Activated T-helper 1 cell treated with anti-CD3 and anti-CD28 coated beads, Interleukin-12 subunit alpha, Interleukin-12 subunit beta, Interleukin-2, Interleukin-4 antibody, amounts not matched to agents 30 ng/mL and 10 ng/mL and 1 ng/mL, durations not matched to agents 14 hours and 24 hours and 36 hours (primary cell): ENCODE measurements around the gene CAV2. TPM values are rescaled to one million over a fixed set of nuclear protein-coding genes. Genes with fewer than 3 reads are reported as not detected.

Experiments used
- DNase-seq: peaks from one replicate; pipeline ENCODE4 v3.0.0; 2021; ENCODE audit warnings: low spot score
- H3K27ac Mint-ChIP-seq: one replicate; pipeline ENCODE4 v1.8.0; 2021; ENCODE audit warnings: mild to moderate bottlenecking, mixed read lengths
- H3K27me3 Mint-ChIP-seq: one replicate; pipeline ENCODE4 v1.8.0; 2022; ENCODE audit warnings: mild to moderate bottlenecking, moderate library complexity, mixed read lengths; ENCODE audit not compliant: insufficient read depth
- H3K36me3 Mint-ChIP-seq: one replicate; pipeline ENCODE4 v1.8.0; 2021; ENCODE audit warnings: low read depth, mixed read lengths
- H3K4me1 Mint-ChIP-seq: one replicate; pipeline ENCODE4 v1.8.0; 2021; ENCODE audit warnings: low read depth, mixed read lengths
- H3K4me3 Mint-ChIP-seq: one replicate; pipeline ENCODE4 v1.8.0; 2021; ENCODE audit warnings: mild to moderate bottlenecking, moderate library complexity, mixed read lengths
- H3K9me3 Mint-ChIP-seq: one replicate; pipeline ENCODE4 v1.8.0; 2021; ENCODE audit warnings: mixed read lengths
- intact Hi-C: fragments of 100-400 bp; cut with micrococcal nuclease; formaldehyde crosslinking; loops from one replicate; pipeline ENCODE4 v1.15.1; 2024
- total RNA-seq: library from RNA; stranded (reverse); gene quantifications from 2 replicates; pipeline ENCODE4 v1.2.3, GENCODE V29; 2022

Gene CAV2
- total RNA-seq, 1 donor from 2014 or later, result not detected

- Mint-ChIP-seq H3K27ac (no peak overlapping the region), H3K9me3 (no peaks in the 10 kb centered on the region), H3K36me3 (no peaks in the 10 kb centered on the region), H3K4me1 (peaks cover 10% of the 10 kb centered on the region), H3K27me3 (peaks cover 46% of the 10 kb centered on the region), H3K4me3 (no peak overlapping the region)
- intact Hi-C loops, result no loop called here
- DNase-seq, result no peak
These were observed 2.1 kb downstream of the CAV2 start for GRCh38 chr7:116501425-116502167.

- peaks cover 40% of the 10 kb centered on the region for H3K27me3 Mint-ChIP-seq
- H3K27ac Mint-ChIP-seq, result no peak overlapping the region
- H3K9me3 Mint-ChIP-seq, result no peaks in the 10 kb centered on the region
These were observed 2.9 kb downstream of the CAV2 start for GRCh38 chr7:116502201-116503096.

GRCh38 chr7:116503835-116504234 is 4.3 kb downstream of the CAV2 start:
- H3K4me3 Mint-ChIP-seq, result no peak overlapping the region
- no peaks in the 10 kb centered on the region for H3K9me3 Mint-ChIP-seq
- intact Hi-C loops, result no loop called here
- peaks cover 34% of the 10 kb centered on the region for H3K27me3 Mint-ChIP-seq
- no peak overlapping the region for H3K27ac Mint-ChIP-seq
- no peak for DNase-seq
- peaks cover 10% of the 10 kb centered on the region for H3K4me1 Mint-ChIP-seq
- no peaks in the 10 kb centered on the region for H3K36me3 Mint-ChIP-seq

More at GRCh38 chr7:116502201-116503096, 2.9 kb downstream of the CAV2 start:
- no peak overlapping the region for H3K4me3 Mint-ChIP-seq
- DNase-seq, result no peak
- H3K36me3 Mint-ChIP-seq, result no peaks in the 10 kb centered on the region
- intact Hi-C loops, result no loop called here
- peaks cover 10% of the 10 kb centered on the region for H3K4me1 Mint-ChIP-seq

GRCh38 chr7:116505278-116505677 is 5.7 kb downstream of the CAV2 start:
- DNase-seq, result no peak
- H3K27me3 Mint-ChIP-seq, result peaks cover 35% of the 10 kb centered on the region
- no peaks in the 10 kb centered on the region for H3K36me3 Mint-ChIP-seq
- peaks cover 7% of the 10 kb centered on the region for H3K4me1 Mint-ChIP-seq
- intact Hi-C loops, result no loop called here
- H3K4me3 Mint-ChIP-seq, result no peak overlapping the region
- no peaks in the 10 kb centered on the region for H3K9me3 Mint-ChIP-seq
- H3K27ac Mint-ChIP-seq, result no peak overlapping the region

GRCh38 chr7:116505823-116506222 is 6.3 kb downstream of the CAV2 start:
- Mint-ChIP-seq H3K4me3 (no peak overlapping the region), H3K27me3 (peaks cover 32% of the 10 kb centered on the region), H3K27ac (no peak overlapping the region), H3K9me3 (no peaks in the 10 kb centered on the region), H3K36me3 (no peaks in the 10 kb centered on the region), H3K4me1 (peaks cover 1% of the 10 kb centered on the region)
- intact Hi-C loops, result no loop called here
- no peak for DNase-seq

- intact Hi-C loops, result no loop called here
- Mint-ChIP-seq H3K27me3 (peaks cover 27% of the 10 kb centered on the region), H3K4me3 (no peak overlapping the region), H3K36me3 (no peaks in the 10 kb centered on the region), H3K4me1 (peaks cover 17% of the 10 kb centered on the region), H3K9me3 (no peaks in the 10 kb centered on the region), H3K27ac (no peak overlapping the region)
- DNase-seq, result no peak
These were observed 10.5 kb downstream of the CAV2 start for GRCh38 chr7:116509982-116510579.

- Mint-ChIP-seq H3K27ac (no peak overlapping the region), H3K36me3 (no peaks in the 10 kb centered on the region), H3K4me3 (no peak overlapping the region), H3K4me1 (peaks cover 17% of the 10 kb centered on the region), H3K27me3 (peaks cover 29% of the 10 kb centered on the region), H3K9me3 (no peaks in the 10 kb centered on the region)
- DNase-seq, result no peak
- intact Hi-C loops, result no loop called here
These were observed 11.3 kb downstream of the CAV2 start for GRCh38 chr7:116510795-116511194.

- Mint-ChIP-seq H3K36me3 (no peaks in the 10 kb centered on the region), H3K27ac (no peak overlapping the region), H3K9me3 (no peaks in the 10 kb centered on the region), H3K4me1 (peaks cover 17% of the 10 kb centered on the region), H3K27me3 (peaks cover 30% of the 10 kb centered on the region), H3K4me3 (peak overlapping the region; percentile 74)
- intact Hi-C loops, result no loop called here
- DNase-seq, result no peak
These were observed 12.3 kb downstream of the CAV2 start for GRCh38 chr7:116511552-116512519.

GRCh38 chr7:116512520-116513188 is 13.1 kb downstream of the CAV2 start:
- Mint-ChIP-seq H3K27me3 (peaks cover 32% of the 10 kb centered on the region), H3K27ac (no peak overlapping the region), H3K9me3 (no peaks in the 10 kb centered on the region), H3K4me3 (no peak overlapping the region), H3K4me1 (peaks cover 17% of the 10 kb centered on the region), H3K36me3 (no peaks in the 10 kb centered on the region)
- DNase-seq, result no peak
- intact Hi-C loops, result no loop called here

- intact Hi-C loops, result no loop called here
- Mint-ChIP-seq H3K4me1 (peaks cover 17% of the 10 kb centered on the region), H3K4me3 (no peak overlapping the region), H3K27ac (no peak overlapping the region), H3K9me3 (no peaks in the 10 kb centered on the region), H3K36me3 (no peaks in the 10 kb centered on the region), H3K27me3 (peaks cover 37% of the 10 kb centered on the region)
- DNase-seq, result no peak
These were observed 16.0 kb downstream of the CAV2 start for GRCh38 chr7:116515584-116515983.

GRCh38 chr7:116516324-116516723 is 16.8 kb downstream of the CAV2 start:
- intact Hi-C loops, result no loop called here
- no peak overlapping the region for H3K4me3 Mint-ChIP-seq
- no peak overlapping the region for H3K27ac Mint-ChIP-seq
- H3K9me3 Mint-ChIP-seq, result no peaks in the 10 kb centered on the region
- peaks cover 38% of the 10 kb centered on the region for H3K27me3 Mint-ChIP-seq
- no peak for DNase-seq
- H3K36me3 Mint-ChIP-seq, result no peaks in the 10 kb centered on the region
- peaks cover 14% of the 10 kb centered on the region for H3K4me1 Mint-ChIP-seq

GRCh38 chr7:116517626-116518025 is 18.1 kb downstream of the CAV2 start:
- Mint-ChIP-seq H3K27me3 (peaks cover 46% of the 10 kb centered on the region), H3K27ac (no peak overlapping the region), H3K36me3 (no peaks in the 10 kb centered on the region), H3K4me3 (no peak overlapping the region), H3K4me1 (peaks cover under 1% of the 10 kb centered on the region), H3K9me3 (no peaks in the 10 kb centered on the region)
- intact Hi-C loops, result no loop called here
- DNase-seq, result no peak
